ENCODE measurements around the gene HUNK.
A peak's percentile ranks its signal among the peaks of the same experiment; 100 is the strongest.

The HUNK gene

GRCh38 chr21:31967334-31967733, 94.5 kb downstream of the HUNK start:
- DNase-seq, result no peak

GRCh38 chr21:31972622-31973021, 99.8 kb downstream of the HUNK start:
- DNase-seq, result no peak

GRCh38 chr21:31973402-31973944, 100.7 kb downstream of the HUNK start:
- DNase-seq, result no peak

- DNase-seq, result peak; percentile 57
Observed at GRCh38 chr21:31974454-31974985, 101.7 kb downstream of the HUNK start.

- DNase-seq, result no peak
Observed at GRCh38 chr21:31975491-31975890, 102.7 kb downstream of the HUNK start.

GRCh38 chr21:31977816-31978215, 105.0 kb downstream of the HUNK start:
- no peak for DNase-seq

GRCh38 chr21:31983120-31983519, 110.3 kb downstream of the HUNK start:
- DNase-seq, result no peak

- DNase-seq, result no peak
Observed at GRCh38 chr21:31983554-31983953, 110.7 kb downstream of the HUNK start.

GRCh38 chr21:31985398-31985797, 112.6 kb downstream of the HUNK start:
- no peak for DNase-seq

GRCh38 chr21:31986035-31986856, 113.4 kb downstream of the HUNK start:
- no peak for DNase-seq

GRCh38 chr21:31987696-31988095, 114.9 kb downstream of the HUNK start:
- no peak for DNase-seq

- no peak for DNase-seq
Observed at GRCh38 chr21:31988492-31989290, 115.9 kb downstream of the HUNK start.

- no peak for DNase-seq
Observed at GRCh38 chr21:31991356-31992331, 118.8 kb downstream of the HUNK start.

- DNase-seq, result no peak
Observed at GRCh38 chr21:31992391-31992790, 119.6 kb downstream of the HUNK start.

- DNase-seq, result no peak
Observed at GRCh38 chr21:31993826-31994825, 121.3 kb downstream of the HUNK start.

- DNase-seq, result no peak
Observed at GRCh38 chr21:31997191-31997590, 124.4 kb downstream of the HUNK start.

GRCh38 chr21:31999810-32000468, 127.1 kb downstream of the HUNK start:
- no peak for DNase-seq

- no peak for DNase-seq
Observed at GRCh38 chr21:32001390-32001789, 128.6 kb downstream of the HUNK start.

GRCh38 chr21:32003411-32003810, 130.6 kb downstream of the HUNK start:
- no peak for DNase-seq

- DNase-seq, result no peak
Observed at GRCh38 chr21:32004291-32004690, 131.5 kb downstream of the HUNK start.
